Gastrocnemius medialis (tissue), 4 donors: Measurements from ENCODE around the gene HAO2. TPM values are rescaled to one million over a fixed set of nuclear protein-coding genes. Genes with fewer than 3 reads are reported as not detected.

Experiments
- ATAC-seq, 2 donors: fragments of 150-250 bp; one replicate each; pipeline ENCODE4 v1.9.1; 2016
- DNase-seq, 2 donors: peaks; one replicate each; pipeline ENCODE4 v3.0.0-alpha.2; 2019
- H3K27ac ChIP-seq, 4 donors: fragments of 200-600 bp; sonication (generic); 1 replicate in 1 of 4; 2 replicates in 3 of 4; pipeline ENCODE4 v1.5.1; 2016 to 2018; ENCODE audit warnings: mild to moderate bottlenecking in 2 of 4, moderate library complexity in 1 of 4
- H3K27me3 ChIP-seq, 3 donors: fragments of 200-600 bp; sonication (generic) in 2 of 3; 1 replicate in 1 of 3; 2 replicates in 2 of 3; pipeline versions ENCODE4 v1.5.1 to v1.6.0; 2016 to 2019; ENCODE audit warnings: mild to moderate bottlenecking in 1 of 3, moderate library complexity in 1 of 3
- H3K36me3 ChIP-seq, 2 donors: fragments of 200-600 bp; sonication (generic) in 1 of 2; one replicate each; pipeline ENCODE4 v1.5.1; 2017 to 2018
- H3K4me1 ChIP-seq, 2 donors: fragments of 200-600 bp; sonication (generic) in 1 of 2; one replicate each; pipeline ENCODE4 v1.5.1; 2016 to 2017; ENCODE audit warnings: mild to moderate bottlenecking in 2 of 2
- H3K4me3 ChIP-seq, 4 donors: fragments of 200-600 bp; sonication (generic) in 3 of 4; 1 replicate in 1 of 4; 2 replicates in 3 of 4; pipeline ENCODE4 v1.5.1; 2016 to 2019; ENCODE audit warnings: mild to moderate bottlenecking in 2 of 4
- H3K9me3 ChIP-seq, 3 donors: fragments of 200-600 bp; sonication (generic) in 2 of 3; 1 replicate in 1 of 3; 2 replicates in 2 of 3; pipeline ENCODE4 v1.5.1; 2016 to 2019
- CTCF ChIP-seq, 5 experiments: fragments of 450-650 bp in 3 of 5; fragments of 200-600 bp in 2 of 5; sonication (generic) in 2 of 5; IDR thresholded peaks in 4 of 5; conservative IDR thresholded peaks in 1 of 5; 1 replicate in 4 of 5; 2 replicates in 1 of 5; pipeline ENCODE4 v1.5.1; 2016 to 2019; ENCODE audit warnings: antibody characterized with exemption in 5 of 5, mild to moderate bottlenecking in 3 of 5, moderate library complexity in 3 of 5
- POLR2A ChIP-seq, 2 donors: fragments of 450-650 bp; IDR thresholded peaks; one replicate each; pipeline ENCODE4 v1.6.1; 2017; ENCODE audit warnings: antibody characterized with exemption in 2 of 2, mild to moderate bottlenecking in 2 of 2, moderate library complexity in 2 of 2
- in situ Hi-C, 4 donors: fragments of 200-750 bp; cut with MboI; loops; one replicate each; pipeline versions ENCODE4 v1.15.0 to v1.8.0; 2017; ENCODE audit warnings: low sequenced_read_pairs in 4 of 4
- intact Hi-C: fragments of 100-400 bp; cut with DNase I; formaldehyde crosslinking; loops from one replicate; pipeline ENCODE4 v1.15.1; 2023; ENCODE audit warnings: low total_unique reads
- total RNA-seq, 4 donors: library from RNA; depleted of rRNA; stranded (reverse); fragments of >200 nt; gene quantifications; one replicate each; pipeline versions ENCODE4 v1.1.0 to v1.2.3, GENCODE V29; 2016

The HAO2 gene
- total RNA-seq, 4 donors from 2014 or later, result 0.18 TPM; not detected in 3

DNA sequence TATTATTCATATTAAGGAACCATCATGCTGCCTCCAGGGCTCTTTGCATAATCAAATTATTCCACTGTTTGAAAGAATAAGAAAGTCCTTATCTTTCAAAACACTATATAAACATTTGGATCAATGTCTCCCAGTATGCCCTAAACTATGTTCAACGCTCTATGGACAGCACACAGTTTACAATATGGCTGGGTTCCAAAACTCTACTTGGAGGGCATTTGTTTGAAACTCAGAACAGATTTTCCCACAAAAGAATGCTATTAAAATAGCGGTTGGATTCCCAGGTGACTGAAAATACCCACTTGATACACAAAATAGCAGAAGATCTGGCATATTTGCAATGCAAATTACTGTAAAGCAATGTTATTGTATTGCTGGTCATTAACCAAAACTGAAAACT is 3.2 kb downstream of the HAO2 start:
- no peaks in the 10 kb centered on the region for H3K4me1 ChIP-seq
- in situ Hi-C loops (loop anchor here in 1 of 4 donors (25.0 kb wide), 1 partner anchor 1210 kb away; no protein-coding TSS in a partner anchor), intact Hi-C loops (no loop called here)
- no peaks in the 10 kb centered on the region for H3K36me3 ChIP-seq
- DNase-seq, result no peak
- H3K4me3 ChIP-seq, result no peak overlapping the region
- H3K27ac ChIP-seq, result no peak overlapping the region
- no peak for TF ChIP-seq CTCF (IDR thresholded peaks at IDR 0.05 in 4 of 5, conservative IDR thresholded peaks at IDR 0.05 in 1 of 5)
- no peak for TF ChIP-seq POLR2A (IDR thresholded peaks at IDR 0.05)
- H3K9me3 ChIP-seq, result no peaks in the 10 kb centered on the region
- ATAC-seq, result no peak
- H3K27me3 ChIP-seq, result no peaks in the 10 kb centered on the region

GRCh38 chr1:119372503-119373086 is 4.0 kb downstream of the HAO2 start:
- H3K27ac ChIP-seq, result no peak overlapping the region
- in situ Hi-C loops, result loop anchor here in 1 of 4 donors (25.0 kb wide), 1 partner anchor 1210 kb away; no protein-coding TSS in a partner anchor
- DNase-seq, result no peak
- no peaks in the 10 kb centered on the region for H3K4me1 ChIP-seq
- ATAC-seq, result no peak
- no peaks in the 10 kb centered on the region for H3K27me3 ChIP-seq
- intact Hi-C loops, result no loop called here
- H3K4me3 ChIP-seq, result no peak overlapping the region
- H3K9me3 ChIP-seq, result no peaks in the 10 kb centered on the region
- TF ChIP-seq CTCF (IDR thresholded peaks at IDR 0.05 in 4 of 5, conservative IDR thresholded peaks at IDR 0.05 in 1 of 5), result no peak
- TF ChIP-seq POLR2A (IDR thresholded peaks at IDR 0.05), result no peak
- no peaks in the 10 kb centered on the region for H3K36me3 ChIP-seq

- H3K4me3 ChIP-seq, result no peak overlapping the region
- DNase-seq, result no peak
- in situ Hi-C loops, result loop anchor here in 1 of 4 donors (25.0 kb wide), 1 partner anchor 1211 kb away; no protein-coding TSS in a partner anchor
- no peaks in the 10 kb centered on the region for H3K36me3 ChIP-seq
- intact Hi-C loops, result no loop called here
- no peak overlapping the region for H3K27ac ChIP-seq
- no peaks in the 10 kb centered on the region for H3K4me1 ChIP-seq
- no peaks in the 10 kb centered on the region for H3K9me3 ChIP-seq
- no peaks in the 10 kb centered on the region for H3K27me3 ChIP-seq
- ATAC-seq, result no peak
- TF ChIP-seq POLR2A (IDR thresholded peaks at IDR 0.05) (no peak), CTCF (IDR thresholded peaks at IDR 0.05 in 4 of 5, conservative IDR thresholded peaks at IDR 0.05 in 1 of 5) (no peak)
Observed at GRCh38 chr1:119373465-119373864, 4.9 kb downstream of the HAO2 start.

- H3K4me1 ChIP-seq, result no peaks in the 10 kb centered on the region
- TF ChIP-seq POLR2A (IDR thresholded peaks at IDR 0.05), result no peak
- TF ChIP-seq CTCF (IDR thresholded peaks at IDR 0.05 in 4 of 5, conservative IDR thresholded peaks at IDR 0.05 in 1 of 5), result no peak
- intact Hi-C loops, result no loop called here
- H3K36me3 ChIP-seq, result no peaks in the 10 kb centered on the region
- H3K9me3 ChIP-seq, result no peaks in the 10 kb centered on the region
- no peak for DNase-seq
- no peak for ATAC-seq
- in situ Hi-C loops, result loop anchor here in 1 of 4 donors (25.0 kb wide), 1 partner anchor 1212 kb away; no protein-coding TSS in a partner anchor
- H3K27me3 ChIP-seq, result no peaks in the 10 kb centered on the region
- no peak overlapping the region for H3K27ac ChIP-seq
- H3K4me3 ChIP-seq, result no peak overlapping the region
Observed at GRCh38 chr1:119374208-119374874, 5.8 kb downstream of the HAO2 start.
